ENCODE results near the gene AKNA.

AKNA gene

GRCh38 chr9:114365194-114365593 is 22.6 kb downstream of the AKNA start:
- in situ Hi-C loops (cut with MboI; ENCODE audit: low sequenced_read_pairs): no loop called here

DNA sequence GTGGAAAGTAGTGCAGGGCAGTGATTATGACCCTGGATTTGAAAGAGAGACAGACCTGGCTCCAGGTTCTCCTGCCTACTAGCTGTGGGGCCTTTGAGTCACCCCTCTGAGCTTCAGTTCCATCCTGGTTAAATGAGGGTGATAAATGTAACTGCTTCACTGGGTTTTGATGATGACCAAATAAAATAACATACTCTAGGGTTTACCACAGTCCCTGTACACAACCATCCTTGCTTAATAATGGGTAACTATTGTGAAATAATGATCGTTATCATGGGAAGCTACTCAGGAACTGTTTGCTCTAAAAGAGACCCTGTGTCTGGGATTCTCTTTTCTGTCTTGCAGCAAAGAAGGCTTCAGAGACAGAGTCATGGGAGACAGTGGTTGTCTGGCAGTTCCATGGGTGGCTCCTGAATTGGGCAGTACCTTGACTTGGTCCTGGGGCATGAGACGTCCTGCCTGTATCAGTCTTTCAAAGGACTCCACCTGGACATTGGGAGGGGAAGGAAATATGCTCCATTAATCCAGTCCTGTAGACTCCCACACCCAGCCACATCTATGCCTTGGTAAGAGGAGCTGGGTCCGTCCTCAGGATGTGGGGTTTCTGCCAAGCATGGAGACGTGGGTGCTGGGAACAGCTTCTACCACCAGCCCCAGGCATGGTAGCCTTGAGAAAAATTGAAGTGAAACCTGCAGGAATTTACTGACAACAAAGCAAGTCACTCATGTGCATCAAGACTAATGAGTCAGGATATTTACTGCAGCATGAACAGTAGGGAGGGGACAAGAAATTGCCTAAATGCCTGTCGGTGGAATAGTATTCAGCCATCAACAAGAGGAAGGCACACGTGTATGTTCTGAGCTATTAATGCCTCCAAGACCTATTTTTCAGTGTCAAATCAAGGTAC is 23.4 kb downstream of the AKNA start:
- in situ Hi-C loops (cut with MboI; ENCODE audit: low sequenced_read_pairs): no loop called here

- in situ Hi-C loops (cut with MboI; ENCODE audit: low sequenced_read_pairs): no loop called here
Measured at GRCh38 chr9:114363424-114363823, 24.4 kb downstream of the AKNA start.

- in situ Hi-C loops (cut with MboI; ENCODE audit: low sequenced_read_pairs): no loop called here
Measured at GRCh38 chr9:114362394-114362793, 25.4 kb downstream of the AKNA start.

DNA sequence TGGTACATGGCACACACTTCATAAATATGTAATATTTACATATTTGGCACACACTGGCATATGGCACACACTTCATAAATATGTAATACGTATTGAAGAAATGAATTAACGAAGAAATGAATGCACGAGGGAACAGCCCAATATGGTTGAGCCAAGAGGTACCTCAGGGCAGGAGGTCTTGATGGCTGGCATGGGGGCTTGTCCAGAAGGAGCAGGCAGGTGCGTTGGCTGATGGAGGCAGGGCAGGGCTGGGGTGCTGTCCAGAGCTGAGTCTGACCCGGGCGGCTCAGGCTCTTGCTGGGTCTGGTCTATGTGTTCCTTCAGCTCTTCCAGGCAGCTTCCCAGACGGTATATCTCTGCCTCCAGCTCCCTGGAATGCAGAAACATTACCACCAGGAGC is 26.2 kb downstream of the AKNA start:
- in situ Hi-C loops (cut with MboI; ENCODE audit: low sequenced_read_pairs): no loop called here

DNA sequence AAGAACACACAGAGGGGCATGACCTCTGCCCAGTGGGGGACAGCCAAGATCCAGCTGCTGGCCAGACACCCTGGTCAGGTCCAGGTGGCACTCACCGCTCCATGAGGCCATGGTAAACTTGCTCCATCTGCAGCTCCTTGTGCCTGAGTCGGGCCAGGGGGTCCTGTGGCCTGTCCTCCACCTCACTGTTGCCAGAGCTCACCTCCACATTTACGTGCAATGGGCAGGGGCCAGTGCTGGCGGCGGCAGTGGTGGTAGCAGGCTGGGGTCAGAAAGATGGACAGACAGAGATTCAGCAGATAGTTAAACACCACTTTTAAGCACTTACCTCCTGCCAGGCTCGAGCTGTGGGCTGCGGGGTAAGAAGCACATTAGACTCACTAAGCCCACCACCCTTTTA is 28.0 kb downstream of the AKNA start:
- in situ Hi-C loops (cut with MboI; ENCODE audit: low sequenced_read_pairs): no loop called here

GRCh38 chr9:114357911-114358328 is 29.9 kb downstream of the AKNA start:
- in situ Hi-C loops (cut with MboI; ENCODE audit: low sequenced_read_pairs): no loop called here

DNA sequence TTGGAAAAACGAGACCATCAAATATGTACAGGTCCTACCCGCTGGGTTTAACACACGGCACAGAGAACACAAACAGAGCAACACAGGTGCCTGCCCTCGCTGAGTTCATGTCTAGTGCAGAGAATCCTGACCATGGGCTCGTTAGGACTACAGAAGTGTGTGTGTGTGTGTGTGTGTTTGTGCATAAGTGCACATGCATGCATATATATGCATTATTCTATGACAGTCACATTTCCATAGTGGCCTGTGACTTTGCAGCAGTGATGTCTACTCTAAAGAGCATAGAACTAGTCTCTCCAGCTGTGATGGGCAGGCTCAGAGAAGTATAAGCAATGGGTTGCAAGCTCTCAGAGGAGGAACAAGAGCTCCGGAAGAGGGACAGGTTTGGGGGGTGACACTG is 30.4 kb downstream of the AKNA start:
- in situ Hi-C loops (cut with MboI; ENCODE audit: low sequenced_read_pairs): no loop called here

- in situ Hi-C loops (cut with MboI; ENCODE audit: low sequenced_read_pairs): no loop called here
Measured at GRCh38 chr9:114356792-114357191, 31.0 kb downstream of the AKNA start.

DNA sequence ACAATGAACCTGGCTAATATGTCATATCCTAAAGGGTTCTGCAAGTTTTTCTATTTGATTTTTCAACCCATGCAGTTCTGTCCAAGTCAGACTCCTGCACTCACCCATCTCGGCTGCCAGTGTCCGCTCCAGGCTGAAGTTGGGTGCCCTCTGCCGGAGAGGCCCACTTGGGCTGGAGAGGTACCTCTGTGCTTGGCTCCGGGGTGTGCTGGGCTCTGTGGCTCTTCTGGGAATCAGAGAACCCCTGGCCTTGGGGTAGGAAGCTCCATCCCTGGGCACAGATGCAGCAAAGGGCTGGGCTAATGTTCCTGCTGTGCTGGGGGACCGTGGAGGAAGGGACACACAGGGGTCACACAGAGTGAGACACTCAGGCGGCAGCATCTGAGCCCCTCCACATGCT is 32.0 kb downstream of the AKNA start:
- in situ Hi-C loops (cut with MboI; ENCODE audit: low sequenced_read_pairs): no loop called here

DNA sequence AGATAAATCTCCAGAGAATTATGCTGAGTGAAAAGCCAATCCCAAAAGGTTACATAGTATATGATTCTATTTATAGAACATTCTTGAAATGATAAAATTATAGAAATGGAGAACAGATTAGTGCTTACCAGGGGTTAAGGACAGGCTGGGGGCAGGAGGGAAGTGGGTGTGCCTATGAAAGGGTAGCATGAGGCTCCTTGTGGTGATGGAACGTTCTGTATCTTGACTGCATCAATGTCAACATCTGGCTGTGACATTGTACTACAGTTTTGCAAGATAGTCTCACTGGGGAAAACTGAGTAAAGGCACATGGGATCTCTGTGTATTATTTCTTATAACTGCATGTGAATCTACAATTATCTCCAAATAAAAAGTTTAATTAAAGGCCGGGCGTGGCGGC is 35.9 kb downstream of the AKNA start:
- in situ Hi-C loops (cut with MboI; ENCODE audit: low sequenced_read_pairs): no loop called here

- in situ Hi-C loops (cut with MboI; ENCODE audit: low sequenced_read_pairs): no loop called here
Measured at GRCh38 chr9:114350636-114351401, 37.0 kb downstream of the AKNA start.

- in situ Hi-C loops (cut with MboI; ENCODE audit: low sequenced_read_pairs): no loop called here
Measured at GRCh38 chr9:114349713-114350480, 37.9 kb downstream of the AKNA start.

- in situ Hi-C loops (cut with MboI; ENCODE audit: low sequenced_read_pairs): no loop called here
Measured at GRCh38 chr9:114348906-114349482, 38.8 kb downstream of the AKNA start.

DNA sequence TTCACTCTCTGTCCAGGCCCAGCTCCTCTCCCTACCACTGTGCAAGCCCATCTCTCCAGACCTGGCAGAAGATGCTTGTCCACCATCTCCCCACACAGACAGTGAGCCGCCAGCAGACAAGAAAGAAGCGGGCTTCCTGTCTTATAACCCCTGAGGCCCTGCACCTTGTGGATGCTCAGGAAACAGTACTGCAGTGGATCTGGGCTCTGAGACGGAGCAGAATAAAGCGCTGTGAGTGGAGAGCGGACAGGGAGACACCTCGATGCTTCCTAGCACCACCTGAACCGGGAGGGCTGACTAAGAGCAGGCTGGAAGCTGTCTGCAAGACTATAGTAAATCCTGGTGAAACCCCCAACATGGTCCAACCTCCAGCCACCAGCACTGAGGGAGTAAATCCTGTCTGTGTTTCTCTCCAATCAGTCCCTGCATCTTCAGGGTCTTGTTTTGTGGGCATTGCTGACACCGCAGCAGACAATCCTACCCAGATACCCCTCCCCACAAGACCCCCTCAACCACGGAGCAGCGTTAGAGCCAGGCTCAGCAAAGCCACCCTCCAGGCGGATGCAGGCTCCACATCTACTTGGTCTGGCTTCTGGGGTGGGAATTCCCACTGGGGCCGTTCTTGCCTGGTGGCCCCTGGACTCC is 39.4 kb downstream of the AKNA start:
- in situ Hi-C loops (cut with MboI; ENCODE audit: low sequenced_read_pairs): no loop called here

- in situ Hi-C loops (cut with MboI; ENCODE audit: low sequenced_read_pairs): no loop called here
Measured at GRCh38 chr9:114347675-114348074, 40.1 kb downstream of the AKNA start.

- in situ Hi-C loops (cut with MboI; ENCODE audit: low sequenced_read_pairs): no loop called here
Measured at GRCh38 chr9:114346146-114346545, 41.6 kb downstream of the AKNA start.

DNA sequence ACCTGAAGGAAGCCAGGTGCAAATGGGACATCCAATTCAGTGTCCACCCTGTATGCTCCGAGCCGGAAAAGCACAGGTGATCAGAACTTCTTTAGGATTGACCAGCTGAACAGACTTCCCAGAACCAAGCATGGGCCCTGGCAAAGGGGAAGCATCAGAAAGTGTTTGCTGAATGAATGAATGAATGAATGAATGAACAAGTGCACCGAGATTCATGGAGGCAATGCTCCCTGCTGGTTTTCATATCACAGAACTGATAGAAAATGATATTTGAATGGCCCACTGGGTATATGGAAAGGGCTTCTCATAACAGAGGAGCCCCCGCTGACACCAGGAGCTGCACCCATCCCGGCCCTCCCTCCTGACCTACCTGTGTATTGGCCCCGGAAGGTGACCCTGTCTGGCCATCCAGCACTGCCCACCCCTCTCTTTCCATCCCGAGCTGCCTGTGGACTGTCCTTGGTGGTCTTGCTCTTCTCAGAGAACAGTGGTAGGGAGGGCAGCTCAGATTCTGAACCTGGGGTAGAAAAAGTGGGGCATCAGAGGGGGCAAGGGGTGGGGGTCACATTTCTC is 42.2 kb downstream of the AKNA start:
- in situ Hi-C loops (cut with MboI; ENCODE audit: low sequenced_read_pairs): no loop called here

- in situ Hi-C loops (cut with MboI; ENCODE audit: low sequenced_read_pairs): no loop called here
Measured at GRCh38 chr9:114344692-114345091, 43.1 kb downstream of the AKNA start.

GRCh38 chr9:114344188-114344566 is 43.6 kb downstream of the AKNA start:
- in situ Hi-C loops (cut with MboI; ENCODE audit: low sequenced_read_pairs): no loop called here
